ENCODE measurements around the gene PDIA5.

- TF ChIP-seq CTCF (IDR thresholded peaks at IDR 0.05): no peak
- TF ChIP-seq POLR2A (IDR thresholded peaks at IDR 0.05): no peak
These were observed 93.3 kb downstream of the PDIA5 start for GRCh38 chr3:123159926-123160635.
